ENCODE results near the gene GPLD1.

Gene GPLD1

DNA sequence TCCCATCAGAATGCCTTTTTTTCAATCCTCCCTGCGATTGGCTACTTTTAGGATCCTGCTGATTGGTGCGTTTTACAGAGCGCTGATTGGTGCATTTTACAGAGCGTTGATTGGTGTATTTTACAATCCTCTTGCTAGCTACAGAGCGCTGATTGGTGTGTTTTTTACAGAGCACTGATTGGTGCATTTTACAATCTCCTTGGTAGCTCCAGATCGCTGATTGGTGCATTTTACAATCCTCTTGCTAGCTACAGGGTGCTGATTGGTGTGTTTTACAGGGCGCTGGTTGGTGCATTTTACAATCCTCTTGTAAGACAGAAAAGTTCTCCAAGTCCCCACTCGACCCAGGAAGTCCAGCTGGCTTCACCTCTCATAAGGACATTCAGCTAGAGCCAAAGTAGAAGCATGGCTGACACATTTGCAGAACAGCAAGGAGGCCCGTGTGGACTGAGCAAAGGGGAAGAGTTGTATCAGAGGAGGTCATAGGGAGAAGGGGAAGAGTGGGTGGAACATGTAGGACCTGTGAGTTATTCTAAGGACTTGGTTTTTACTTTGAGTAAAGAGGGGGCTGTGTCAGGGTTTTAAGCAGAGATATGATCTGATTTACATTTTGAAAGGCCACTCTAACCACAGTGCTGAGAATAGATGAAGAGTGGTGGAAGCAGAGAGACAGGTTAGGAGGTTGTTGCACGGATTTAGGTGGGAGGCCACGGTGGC, 8.0 kb upstream of the GPLD1 start:
- DNase-seq = no peak

DNA sequence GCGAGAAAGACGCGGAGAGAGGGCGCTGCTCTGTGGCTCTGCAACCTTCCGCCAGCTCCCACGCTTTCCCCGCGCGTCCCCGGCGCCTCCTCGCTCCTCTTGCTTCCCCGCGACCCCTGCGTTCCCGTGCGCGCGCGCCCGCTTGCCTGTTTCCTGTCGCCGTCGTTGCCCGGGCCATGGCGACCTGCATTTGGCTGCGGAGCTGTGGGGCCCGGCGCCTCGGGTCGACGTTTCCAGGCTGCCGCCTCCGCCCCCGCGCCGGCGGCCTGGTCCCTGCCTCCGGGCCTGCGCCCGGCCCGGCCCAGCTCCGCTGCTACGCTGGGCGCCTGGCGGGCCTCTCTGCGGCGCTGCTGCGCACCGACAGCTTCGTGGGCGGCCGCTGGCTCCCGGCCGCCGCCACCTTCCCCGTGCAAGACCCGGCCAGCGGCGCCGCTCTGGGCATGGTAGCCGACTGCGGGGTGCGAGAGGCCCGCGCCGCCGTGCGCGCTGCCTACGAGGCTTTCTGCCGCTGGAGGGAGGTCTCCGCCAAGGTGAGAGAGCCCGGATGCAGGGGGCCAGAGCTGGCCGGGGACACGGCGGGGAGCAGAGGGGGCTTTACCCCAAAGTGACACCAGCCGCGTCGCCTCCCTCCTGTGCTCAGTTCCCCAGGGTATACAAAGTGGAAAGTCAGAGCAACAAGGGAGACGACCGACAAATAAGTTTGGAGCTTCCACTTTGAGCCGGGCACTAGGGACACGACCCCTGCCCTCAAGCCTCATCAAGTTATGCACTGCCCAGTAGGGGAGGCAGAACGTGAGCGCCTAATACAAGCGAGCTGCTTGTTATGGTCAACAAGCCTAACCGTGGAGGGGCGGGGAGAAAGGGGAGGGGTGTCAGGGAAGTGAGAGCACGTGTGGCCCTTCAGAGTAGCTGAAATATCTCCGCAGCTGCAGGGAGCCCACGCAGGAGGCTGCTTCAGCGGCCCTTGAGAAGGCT, 5.7 kb upstream of the GPLD1 start, which contains the start of gene ALDH5A1:
Gene ALDH5A1, plus strand, starts transcription at position 149 of the 975 bp plus-strand sequence. Its CDS starts 28 bp downstream, at position 177.
- DNase-seq = peak; percentile 68

DNA sequence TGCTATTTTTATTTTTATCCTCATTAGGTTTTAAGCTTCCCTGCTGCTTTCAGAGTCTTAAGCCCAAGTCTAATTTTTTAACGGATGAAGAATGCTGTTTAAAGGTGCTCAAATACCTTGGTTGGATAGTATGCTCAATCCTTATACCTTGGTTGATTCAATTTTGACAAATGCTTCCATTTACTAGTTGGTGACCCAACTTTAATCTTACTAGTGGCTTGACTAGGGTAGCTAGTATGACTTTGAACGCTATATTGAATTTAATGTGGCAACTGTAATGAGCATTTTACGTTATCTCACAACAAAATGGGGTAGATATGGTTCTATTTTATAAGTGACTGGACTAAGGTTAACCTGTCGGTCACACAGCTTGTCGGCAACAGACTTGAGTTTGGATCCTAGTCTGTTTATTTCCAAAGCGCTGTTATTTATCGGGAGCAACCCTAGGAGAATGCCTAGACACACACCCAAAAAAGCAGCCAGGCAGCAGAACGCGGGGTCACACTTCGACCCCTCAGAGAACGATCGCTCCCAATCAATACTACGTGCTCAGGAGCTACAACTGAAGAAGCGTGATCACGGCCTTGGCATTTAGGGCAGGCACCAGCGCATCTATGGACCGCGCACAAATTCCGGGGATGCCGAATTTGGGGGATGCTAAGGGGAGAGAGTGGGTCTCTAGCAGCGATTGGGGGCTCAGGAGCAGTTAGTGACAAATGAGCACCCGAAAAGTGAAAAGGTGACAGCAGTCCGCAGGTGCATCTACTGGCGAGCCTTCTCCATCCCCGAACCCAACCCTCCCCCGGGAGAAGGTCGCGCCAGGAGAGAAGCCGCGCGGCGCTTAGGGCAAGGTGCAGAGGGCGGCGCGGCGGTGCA, 4.8 kb upstream of the GPLD1 start:
- DNase-seq = no peak

DNA sequence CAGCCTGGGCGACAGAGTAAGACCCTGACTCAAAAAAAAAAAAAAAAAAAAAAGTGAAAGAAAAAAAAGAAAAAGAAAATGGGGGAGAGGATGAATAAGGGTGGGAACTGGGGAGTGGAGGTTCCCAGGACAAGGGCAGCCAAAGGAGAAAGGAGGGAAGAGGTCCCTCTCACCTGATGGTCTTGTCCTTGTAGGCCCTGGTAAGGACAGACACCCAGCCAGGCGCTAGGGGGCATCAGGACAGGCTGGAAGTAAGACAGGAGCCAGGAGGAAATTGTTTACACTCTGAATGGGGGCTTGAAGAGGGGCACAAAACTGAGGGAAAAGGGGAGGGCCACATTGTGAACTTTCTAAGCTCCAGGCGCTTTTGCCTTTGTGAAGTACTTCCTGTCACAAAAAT, 3.1 kb upstream of the GPLD1 start:
- DNase-seq = no peak

DNA sequence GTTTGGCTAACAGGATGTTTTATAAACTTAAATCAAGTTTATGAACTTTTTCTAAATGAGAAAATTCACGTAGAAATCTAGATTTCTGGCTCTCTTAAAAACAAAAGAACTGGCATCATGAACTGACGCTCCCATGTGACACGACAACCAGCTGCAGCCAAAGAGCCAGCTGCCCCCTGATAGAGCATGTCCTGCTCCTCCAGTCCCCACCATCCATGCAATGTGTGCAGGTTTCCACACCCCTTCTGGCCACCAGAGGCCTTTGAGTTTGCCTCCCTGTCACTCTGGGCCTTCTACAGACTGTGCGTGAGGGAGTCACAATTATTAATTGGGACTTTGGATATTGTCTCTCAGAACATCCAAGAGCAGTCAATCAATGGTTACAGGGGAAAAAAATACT, 1.6 kb upstream of the GPLD1 start:
- DNase-seq = no peak

DNA sequence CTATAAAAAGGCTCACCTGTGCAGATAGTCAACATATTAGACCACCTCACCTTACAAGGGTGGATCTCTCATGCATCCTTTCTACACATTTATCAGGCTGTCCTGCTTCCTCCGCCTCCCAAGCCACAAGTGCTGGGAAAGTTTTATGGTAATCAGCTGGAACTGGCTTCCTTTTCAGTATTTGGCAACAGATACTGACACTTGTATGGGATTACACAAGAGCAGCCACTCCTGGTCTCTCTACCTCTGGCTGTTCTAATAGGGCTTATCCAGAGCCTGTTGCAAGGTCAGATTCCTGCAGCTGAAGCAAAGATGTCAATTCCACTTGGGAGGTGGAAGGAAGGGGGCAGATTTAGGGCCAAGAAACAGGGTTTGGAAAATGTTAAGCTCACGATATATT, 503 bp upstream of the GPLD1 start:
- no peak for DNase-seq

DNA sequence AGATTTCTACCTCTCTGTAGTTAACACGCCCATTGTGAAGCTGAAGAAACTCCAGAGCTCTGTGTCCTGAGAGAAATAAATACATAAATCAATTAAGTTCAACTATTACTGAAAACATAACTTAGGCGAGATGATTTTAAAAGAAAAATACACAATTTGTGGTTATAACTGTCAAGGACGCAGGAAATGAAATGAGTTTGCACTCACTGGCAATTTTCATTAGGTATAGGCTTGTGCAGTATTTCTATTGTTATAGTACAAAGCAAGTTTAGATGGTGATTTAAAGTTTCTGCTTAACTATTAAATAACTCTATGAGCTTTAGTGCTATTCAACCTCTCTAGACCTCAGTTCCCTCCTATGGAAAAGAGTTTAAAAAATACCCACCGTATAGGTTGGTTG, 3.3 kb downstream of the GPLD1 start:
- no peak for DNase-seq

DNA sequence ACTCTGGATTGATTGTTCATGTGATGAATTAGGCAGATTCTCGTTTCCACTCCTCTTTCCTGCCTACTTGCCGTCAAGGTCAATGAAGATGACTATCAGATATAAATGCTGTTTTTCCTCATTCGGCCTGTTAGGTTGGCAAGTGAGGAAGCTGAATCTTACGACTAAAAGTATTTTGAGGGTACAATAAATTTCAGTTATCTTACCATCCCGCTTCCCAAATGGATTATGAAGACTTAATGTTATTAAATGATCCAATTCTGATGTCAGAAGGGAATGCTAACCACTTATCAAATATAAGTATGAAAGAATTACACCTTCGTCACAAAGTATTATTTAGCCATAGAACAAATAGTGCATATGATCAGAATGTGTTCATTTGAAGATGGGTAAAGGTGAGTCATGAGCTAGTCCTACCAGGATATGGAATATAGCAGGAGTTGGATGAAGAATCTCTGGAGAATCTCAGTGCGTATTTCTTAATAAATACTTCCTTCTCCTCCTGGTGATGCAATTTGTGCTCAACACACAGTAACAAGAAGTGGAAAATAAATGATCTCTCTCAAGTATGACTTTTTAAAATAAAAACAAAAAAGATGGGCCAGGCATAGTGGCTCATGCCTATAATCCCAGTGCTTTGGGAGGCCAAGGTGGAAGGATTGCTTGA, 4.6 kb downstream of the GPLD1 start:
- no peak for DNase-seq

DNA sequence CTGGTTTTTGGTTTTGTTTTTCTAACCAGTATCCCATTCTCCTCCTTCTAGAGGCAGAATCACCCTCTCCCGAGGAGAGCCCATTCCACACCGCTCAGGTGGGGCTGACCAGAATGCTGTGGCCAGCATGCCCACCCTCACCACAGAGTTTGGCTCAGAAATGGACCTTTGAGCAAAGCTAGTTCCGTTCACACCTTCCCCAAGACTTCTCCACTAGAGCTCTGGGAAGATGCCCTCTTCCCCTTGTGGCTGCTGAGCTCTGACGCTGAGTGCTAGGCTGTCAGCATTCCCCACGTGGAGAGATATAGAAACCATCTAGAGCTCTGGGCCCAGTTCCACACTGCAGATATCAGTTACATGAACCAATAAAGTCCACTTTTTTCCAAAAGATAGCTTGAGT, 7.9 kb downstream of the GPLD1 start:
- no peak for DNase-seq

DNA sequence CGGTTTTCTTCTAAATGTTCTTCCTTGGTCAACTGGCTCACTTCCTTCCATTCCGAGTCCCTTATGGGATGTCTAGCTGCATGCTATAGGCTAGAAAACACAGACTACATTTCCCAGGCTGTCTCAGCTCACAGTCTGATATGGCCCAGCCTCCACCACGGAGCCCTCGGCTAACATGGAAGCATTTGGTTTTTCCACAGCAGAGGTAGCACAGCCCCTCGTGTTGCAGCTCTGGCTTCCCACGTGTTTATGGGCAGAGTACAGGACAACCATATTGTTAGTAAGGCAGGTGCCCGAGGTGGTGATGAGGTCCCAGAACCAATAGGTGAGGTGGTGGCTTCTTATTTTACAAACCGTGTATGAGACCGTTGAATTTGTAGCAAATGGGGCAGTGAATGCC, 8.7 kb downstream of the GPLD1 start:
- no peak for DNase-seq

DNA sequence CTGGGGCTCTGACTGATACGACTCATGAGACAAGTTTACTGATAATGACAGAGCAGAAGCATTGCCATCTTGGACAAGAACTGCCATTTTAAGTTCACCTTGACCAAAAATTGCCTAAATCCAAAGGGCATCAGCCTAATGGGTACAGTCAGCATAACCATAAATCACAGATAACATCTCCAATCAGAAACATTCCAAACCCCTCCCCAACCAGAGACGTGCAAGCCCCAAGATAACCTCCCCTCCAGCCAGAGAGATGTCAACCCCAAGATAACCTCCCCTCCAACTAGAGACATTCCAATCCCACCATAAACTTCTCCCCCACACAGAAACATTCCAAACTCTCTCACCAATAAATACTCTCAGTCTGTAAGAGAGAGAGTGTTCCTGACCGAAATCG, 10.5 kb downstream of the GPLD1 start:
- no peak for DNase-seq

DNA sequence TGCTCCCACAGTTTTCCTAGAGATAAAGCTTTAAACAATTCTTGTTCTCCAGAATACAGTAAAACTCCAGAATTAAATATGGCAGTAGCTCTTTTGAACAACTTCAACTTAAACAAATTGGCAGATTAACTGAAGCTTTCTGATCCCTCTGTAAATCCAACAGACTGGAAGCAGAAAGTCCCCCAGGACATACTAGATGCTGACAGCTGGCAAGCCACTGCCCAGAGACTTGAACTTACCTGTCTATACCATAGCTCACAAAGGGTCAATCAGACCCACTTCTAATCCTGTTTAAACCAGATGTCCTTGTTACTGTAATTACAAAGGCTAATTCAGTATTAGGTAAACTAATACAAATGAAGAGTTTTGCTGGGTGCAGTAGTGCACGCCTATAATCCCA, 12.3 kb downstream of the GPLD1 start:
- no peak for DNase-seq

DNA sequence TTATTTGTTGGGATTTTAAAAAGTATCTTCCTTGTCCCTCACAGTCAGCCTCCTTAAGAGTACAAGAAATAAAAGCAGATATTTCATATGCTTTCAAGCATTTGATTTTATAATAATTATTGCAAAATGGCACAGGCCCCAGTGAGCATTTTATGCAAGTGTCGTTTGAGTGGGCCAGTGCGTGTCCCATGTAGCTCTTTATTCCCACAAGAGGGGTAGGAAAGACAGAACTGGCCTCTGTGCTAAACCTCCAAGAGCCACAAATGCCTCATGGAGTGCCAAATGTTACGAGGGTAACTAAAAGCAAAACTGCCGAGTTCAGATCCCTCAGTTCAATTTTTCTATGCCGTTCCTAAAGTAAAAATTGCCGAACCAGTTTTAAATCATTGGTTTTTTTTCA, 12.7 kb downstream of the GPLD1 start:
- no peak for DNase-seq

DNA sequence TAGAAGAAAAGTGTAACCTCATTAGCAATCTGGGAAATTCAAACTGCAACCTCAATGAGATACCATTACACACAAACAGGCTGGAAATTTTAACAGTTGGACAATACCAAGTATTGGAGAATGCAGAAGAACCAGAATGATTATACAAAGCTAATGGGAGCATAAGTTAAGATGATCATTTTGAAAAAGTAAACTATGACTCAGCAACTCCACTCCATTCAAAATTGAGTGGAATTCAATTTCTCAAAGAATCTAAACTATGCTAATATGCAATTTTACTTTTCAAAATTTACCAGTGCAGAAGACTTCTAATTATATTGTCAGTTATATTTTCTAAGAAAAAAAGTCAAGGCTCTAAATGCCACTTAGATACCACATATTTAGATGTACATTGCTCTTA, 17.2 kb downstream of the GPLD1 start:
- DNase-seq = no peak

DNA sequence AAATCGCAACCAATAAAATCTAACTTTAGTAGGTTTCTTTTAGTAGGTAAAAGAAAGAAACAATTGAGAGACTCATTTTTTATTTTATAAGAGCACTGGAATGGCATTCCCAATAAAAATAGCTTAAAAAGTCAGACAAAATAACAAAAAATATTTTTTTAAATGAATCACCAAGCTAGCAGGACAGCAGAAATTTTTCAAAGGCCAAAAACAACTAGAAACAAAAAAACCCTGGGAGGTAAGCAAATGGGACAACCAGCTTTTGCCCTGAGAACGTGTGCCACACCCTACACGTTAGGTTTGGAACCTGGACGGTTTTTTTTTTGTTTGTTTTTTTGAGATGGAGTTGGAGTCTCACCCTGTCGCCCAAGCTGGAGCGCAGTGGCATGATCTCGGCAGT, 19.6 kb downstream of the GPLD1 start:
- DNase-seq = no peak

DNA sequence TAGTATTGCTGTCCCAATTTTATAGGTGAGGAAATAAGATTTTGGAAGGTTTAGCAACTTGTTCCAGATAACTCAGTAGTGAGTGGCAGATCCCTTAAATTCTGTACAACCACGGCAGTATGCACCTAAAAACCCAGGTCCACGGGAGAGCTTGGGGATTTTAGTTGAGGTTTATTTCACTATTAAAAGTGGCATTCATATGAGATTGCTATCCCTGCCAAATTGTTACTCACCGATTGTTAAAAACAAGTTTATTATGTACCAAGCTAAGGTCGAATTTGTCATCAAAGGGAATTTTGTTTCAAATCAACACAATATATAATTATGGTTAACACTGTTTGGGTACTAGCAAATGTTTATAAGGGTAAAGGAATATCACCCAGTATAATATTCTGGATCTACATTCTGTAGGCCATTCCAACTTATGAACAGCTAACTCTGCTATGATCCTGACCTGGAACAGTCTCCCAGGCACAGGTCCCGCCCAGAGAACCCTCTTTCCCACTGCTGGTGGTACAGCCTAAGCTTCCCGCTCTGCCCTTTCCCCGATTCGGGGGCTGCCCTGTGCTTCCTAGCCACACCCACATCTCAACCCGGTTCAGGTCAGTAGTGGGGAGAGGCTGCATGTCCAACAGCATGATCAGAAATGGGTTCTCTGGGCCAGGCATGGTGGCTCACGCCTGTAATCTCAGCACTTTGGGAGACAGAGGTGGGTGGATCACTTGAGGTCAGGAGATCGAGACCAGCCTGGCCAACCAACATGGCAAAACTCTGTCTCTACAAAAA, 24.9 kb downstream of the GPLD1 start:
- no peak for DNase-seq

DNA sequence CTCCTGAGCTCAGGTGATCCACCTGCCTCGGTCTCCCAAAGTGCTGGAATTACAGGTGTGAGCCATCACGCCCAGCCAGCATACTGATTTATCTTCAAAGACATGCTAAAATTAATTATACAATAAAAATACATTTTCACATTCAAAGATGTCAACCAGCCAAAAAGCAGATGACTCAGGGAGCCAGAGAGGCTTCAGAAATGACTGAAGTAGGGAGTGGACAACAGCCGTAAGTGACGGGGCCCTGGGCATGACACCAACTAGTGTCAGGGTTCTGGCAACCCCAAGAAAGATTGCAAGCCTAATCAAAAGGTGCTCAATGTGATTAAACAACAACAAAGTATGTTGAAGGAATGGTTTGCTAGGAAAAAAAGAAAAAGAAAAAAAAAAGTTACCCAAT, 28.4 kb downstream of the GPLD1 start:
- DNase-seq = no peak

DNA sequence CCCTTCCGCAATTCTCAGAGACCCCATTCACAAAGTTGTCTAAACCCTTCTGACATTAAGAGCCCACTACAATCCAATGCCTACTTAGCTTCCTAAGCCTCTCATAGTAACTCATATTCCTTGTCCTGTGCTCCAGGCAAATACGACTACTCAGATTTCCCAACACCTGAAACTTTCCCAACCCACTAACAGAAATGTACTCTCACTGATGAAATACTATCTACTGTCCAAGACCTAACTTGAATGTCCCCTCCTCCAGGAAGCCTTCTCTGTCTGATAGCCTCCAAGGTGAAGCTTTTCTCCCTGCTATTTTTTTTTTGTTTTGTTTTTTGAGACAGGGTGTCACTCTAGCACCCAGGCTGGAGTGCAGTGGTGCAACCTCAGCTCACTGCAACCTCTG, 30.4 kb downstream of the GPLD1 start:
- DNase-seq = no peak

DNA sequence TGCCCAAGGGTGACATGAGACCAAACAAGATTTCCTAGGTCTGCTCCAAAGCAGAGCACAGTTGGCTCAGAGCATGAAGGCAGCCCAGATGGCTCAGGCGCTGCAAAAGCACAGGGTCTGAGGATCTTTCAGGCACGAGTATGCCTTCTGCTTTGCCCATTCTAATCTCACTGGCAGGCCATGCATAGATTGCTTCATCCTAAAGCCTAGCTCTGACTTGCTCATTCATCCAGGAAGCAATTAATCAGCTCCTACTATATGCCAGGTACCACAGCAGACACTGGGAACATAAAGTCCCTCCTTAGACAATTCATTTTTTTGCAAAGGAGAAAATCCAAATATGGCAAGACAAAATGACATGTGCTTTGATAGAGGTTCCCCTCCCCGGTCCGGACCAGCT, 31.2 kb downstream of the GPLD1 start:
- DNase-seq = no peak

DNA sequence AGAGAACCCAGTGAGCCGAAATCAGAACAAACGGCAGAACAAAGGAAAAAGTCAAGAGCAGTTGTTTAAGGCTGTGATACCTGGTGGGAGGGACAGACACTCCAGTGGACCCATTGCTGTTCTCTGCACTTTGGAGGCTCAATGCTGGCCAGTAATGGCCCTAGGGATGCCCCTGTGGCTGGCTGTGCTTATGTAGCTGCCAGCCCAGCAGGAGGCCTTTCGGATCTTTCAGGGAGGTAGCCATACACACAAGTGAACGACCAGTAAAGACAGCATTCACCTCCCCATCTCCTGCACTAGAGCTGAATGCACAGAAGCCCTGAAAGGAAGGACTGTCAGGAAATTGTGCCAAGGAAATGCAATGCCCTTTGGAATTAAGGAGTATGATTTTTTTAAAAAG, 34.3 kb downstream of the GPLD1 start:
- no peak for DNase-seq

DNA sequence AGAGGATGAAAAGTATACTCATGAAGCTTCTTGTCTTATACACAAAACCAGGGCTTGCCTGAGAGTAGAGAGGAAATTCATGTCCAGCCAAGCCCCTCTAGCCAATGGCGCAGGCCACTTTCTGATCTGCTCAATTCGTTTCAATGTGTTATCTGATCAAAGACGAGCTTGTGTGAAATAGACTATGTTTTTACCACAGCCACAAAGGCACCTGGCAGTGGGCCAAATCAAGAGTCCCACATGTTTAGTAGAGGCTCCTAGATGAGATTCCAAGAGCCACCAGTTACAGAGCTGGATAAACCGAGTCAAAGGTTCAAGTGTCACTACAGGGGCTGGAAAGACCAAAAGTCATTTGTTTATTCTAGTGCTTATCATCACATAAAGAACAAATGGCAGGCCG, 34.9 kb downstream of the GPLD1 start:
- DNase-seq = no peak

DNA sequence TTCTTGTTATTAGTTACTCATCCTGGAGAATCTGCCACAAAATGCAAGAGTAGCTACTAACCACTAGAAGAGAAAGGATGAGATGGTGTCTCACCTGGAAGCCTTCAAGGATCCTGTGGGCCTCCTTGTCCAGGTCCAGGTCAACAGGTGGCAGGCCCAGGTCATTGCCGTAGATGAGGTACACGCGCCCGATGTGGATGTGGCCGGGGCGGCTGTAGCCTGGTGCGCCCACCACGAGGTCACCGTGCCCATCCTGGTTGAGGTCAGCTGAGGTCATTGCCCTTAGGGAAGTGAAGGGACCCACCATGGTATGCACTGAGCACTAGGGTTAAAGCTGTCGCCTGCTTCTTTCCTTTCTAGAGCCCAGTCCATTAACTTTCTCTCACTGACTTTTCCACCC, 35.5 kb downstream of the GPLD1 start:
- DNase-seq = no peak
